ENCODE data around the gene NSF. TPM values are rescaled to one million over a fixed set of nuclear protein-coding genes. Genes with fewer than 3 reads are reported as not detected.
"Not testable (repeated sequence)": the region's sequence is repeated elsewhere in the genome, so short reads cannot be mapped to it uniquely, and the experiment has no call there.

NSF gene
- total RNA-seq (ENCODE audit: low replicate concordance): 31.9 and 43.0 TPM in 2 replicates

DNA sequence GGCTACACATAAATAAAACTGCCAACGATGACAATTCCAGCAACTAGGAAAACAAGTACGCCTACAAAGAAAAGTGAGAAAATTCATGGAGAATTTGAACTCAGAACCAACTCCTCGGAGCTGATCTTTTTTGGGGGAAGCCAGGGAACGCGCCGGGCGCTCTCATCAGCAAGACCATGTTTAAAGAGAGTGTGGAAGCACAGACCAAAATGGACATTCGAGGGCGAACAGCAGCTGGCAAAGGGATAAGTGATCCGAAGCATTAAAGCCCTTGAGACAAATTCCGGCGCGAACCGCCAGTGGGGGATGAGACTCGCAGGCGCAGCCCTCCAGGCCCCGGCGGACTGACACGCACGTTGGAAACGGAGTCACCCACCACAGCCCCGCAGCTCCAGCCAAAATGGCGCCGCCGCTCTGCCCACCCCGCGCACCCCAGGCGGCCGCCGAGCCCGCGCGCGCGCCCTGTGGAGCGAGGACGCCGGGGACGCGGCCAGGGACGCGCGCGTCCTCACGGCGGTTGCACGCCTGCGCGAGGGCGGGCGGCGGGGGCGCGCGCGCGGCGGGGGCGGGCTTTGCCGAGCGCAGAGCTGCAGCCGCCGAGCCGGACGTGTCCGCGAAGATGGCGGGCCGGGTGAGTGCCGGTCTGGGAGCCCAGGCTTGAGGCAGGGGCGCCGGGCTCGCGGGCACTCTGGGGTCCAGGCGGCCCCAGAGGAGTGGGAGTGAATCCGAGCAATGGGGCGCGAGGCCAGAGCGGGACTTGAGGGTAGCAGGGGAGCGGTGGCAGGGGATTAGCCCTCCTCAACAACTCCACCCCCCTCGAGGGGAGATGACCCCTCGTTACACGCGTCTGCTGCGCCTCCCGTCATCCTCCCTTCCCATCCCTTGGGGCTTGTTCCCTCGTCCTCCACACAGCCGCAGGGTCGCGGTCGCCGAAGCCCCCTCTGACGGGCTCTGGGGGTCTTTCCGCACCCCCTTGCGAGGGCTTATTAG, at the start of gene NSF:
Gene NSF, plus strand, starts transcription at position 513 of the 990 bp plus-strand sequence. Its CDS starts 107 bp downstream, at position 620.
- H3K27me3 Mint-ChIP-seq (ENCODE audit: insufficient read depth, low read depth); H3K4me3 ChIP-seq; H3K27me3 ChIP-seq; H3K9ac ChIP-seq; H3F3A ChIP-seq (ENCODE audit: low read depth); H3K4me3 Mint-ChIP-seq; H3K4me2 ChIP-seq; H3K27ac Mint-ChIP-seq; H3K79me2 ChIP-seq (ENCODE audit: low read depth); H3K4me1 ChIP-seq; H3K36me3 ChIP-seq; H2AFZ ChIP-seq (replicated peaks); H3K9me3 Mint-ChIP-seq; H3K9me3 ChIP-seq (ENCODE audit: low read depth); DNase-seq (ENCODE audit: low spot score); H3K27ac ChIP-seq; H3K36me3 Mint-ChIP-seq; H4K20me1 ChIP-seq (ENCODE audit: low read depth); H3K4me1 Mint-ChIP-seq: not testable (repeated sequence)

DNA sequence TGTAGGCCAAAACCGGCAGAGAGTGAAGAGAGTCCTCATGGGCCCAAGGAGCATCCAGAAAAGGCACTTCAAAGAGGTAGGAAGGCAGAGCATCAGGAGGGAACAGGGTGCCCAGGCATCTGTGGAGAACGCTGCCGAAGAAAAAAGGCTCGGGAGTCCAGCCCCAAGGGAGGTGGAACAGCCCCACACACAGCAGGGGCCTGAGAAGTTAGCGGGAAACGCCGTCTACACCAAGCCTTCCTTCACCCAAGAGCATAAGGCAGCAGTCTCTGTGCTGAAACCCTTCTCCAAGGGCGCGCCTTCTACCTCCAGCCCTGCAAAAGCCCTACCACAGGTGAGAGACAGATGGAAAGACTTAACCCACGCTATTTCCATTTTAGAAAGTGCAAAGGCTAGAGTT, 41.9 kb upstream of the NSF start:
- H4K20me1 ChIP-seq (ENCODE audit: low read depth); H3K4me3 Mint-ChIP-seq; H3K4me2 ChIP-seq; H3K4me3 ChIP-seq; H3K4me1 Mint-ChIP-seq; H3K27ac Mint-ChIP-seq; H3K27me3 ChIP-seq; H3K79me2 ChIP-seq (ENCODE audit: low read depth); H3K36me3 ChIP-seq; H3K4me1 ChIP-seq; H3K27ac ChIP-seq; H3F3A ChIP-seq (ENCODE audit: low read depth); H3K9ac ChIP-seq; H3K27me3 Mint-ChIP-seq (ENCODE audit: insufficient read depth, low read depth); H3K9me3 ChIP-seq (ENCODE audit: low read depth); H2AFZ ChIP-seq (replicated peaks); DNase-seq (ENCODE audit: low spot score); H3K9me3 Mint-ChIP-seq; H3K36me3 Mint-ChIP-seq: not testable (repeated sequence)

DNA sequence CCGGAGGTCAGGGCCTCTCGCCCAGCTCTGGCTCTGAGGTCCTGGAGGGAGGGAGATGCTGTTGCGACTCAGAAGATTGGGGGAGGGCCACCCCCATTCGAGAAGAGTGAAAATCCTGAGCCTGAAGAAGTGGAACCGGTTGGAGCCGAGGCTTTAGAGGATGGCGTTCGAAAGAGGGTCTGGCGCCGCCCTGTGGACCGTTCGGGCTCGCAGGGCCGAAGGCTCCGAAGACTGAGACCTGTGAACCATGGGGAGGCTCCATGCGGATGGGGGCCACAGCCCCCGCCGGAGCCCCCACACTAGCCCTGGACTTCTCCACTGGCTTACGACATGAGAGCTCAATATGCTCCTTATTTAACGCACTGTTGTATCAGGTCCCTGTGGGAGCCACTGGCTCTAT, 31.3 kb upstream of the NSF start:
- H3K36me3 Mint-ChIP-seq; H3K4me2 ChIP-seq; H3K4me3 ChIP-seq; H3K9ac ChIP-seq; H3K4me3 Mint-ChIP-seq; H3K27ac ChIP-seq; H3K27ac Mint-ChIP-seq; H3K9me3 ChIP-seq (ENCODE audit: low read depth); H3K36me3 ChIP-seq; H3K4me1 ChIP-seq; H3K4me1 Mint-ChIP-seq; H2AFZ ChIP-seq (replicated peaks); H3K9me3 Mint-ChIP-seq; DNase-seq (ENCODE audit: low spot score); H4K20me1 ChIP-seq (ENCODE audit: low read depth); H3F3A ChIP-seq (ENCODE audit: low read depth); H3K79me2 ChIP-seq (ENCODE audit: low read depth); H3K27me3 Mint-ChIP-seq (ENCODE audit: insufficient read depth, low read depth); H3K27me3 ChIP-seq: not testable (repeated sequence)

DNA sequence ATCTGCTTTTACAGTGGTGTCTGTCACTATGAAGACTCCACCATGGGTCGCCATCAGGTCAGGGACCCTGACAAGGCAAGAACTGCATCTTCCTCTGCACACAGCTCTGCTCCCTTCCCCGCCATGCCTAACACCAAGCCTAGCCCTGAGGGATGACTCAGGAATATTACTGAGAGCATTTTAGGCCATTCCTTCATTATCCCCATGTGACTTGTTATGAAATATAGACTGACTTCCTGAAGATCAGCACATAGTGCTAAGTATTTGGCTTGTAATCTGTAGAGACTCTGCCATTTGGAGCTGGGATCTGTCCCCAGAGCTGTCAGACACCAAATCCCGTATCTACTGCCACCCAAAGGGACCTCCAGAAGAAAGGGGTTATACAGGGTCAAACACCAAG, 30.4 kb upstream of the NSF start:
- H3K36me3 ChIP-seq; H3K9me3 ChIP-seq (ENCODE audit: low read depth); H3K4me1 ChIP-seq; H3K27me3 Mint-ChIP-seq (ENCODE audit: insufficient read depth, low read depth); H3K4me3 ChIP-seq; H3K4me3 Mint-ChIP-seq; H3K4me1 Mint-ChIP-seq; H2AFZ ChIP-seq (replicated peaks); H3K9ac ChIP-seq; H3K9me3 Mint-ChIP-seq; H3K36me3 Mint-ChIP-seq; H3K79me2 ChIP-seq (ENCODE audit: low read depth); H3K27ac ChIP-seq; H3K27me3 ChIP-seq; H4K20me1 ChIP-seq (ENCODE audit: low read depth); H3F3A ChIP-seq (ENCODE audit: low read depth); H3K4me2 ChIP-seq; H3K27ac Mint-ChIP-seq; DNase-seq (ENCODE audit: low spot score): not testable (repeated sequence)

DNA sequence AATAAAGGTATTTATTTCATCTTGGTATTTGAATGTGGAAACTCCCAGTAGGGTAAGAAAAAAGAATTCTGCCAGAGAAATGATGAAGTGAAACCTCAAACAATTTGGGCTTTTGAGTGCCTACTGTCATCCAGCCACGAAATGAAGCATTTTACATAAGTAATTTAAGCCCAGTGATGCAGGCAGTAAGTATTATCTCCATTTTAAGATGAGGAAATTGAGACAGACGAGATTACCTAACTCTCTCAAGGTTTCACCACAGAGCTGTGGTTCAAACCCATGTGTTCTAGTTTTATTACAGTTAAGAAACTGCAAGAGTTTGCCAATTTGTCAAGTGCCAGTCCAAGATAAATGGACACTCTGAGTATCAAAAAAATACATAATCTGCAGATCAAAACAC, 24.2 kb upstream of the NSF start:
- H3K4me3 Mint-ChIP-seq; H3F3A ChIP-seq (ENCODE audit: low read depth); DNase-seq (ENCODE audit: low spot score); H3K9me3 Mint-ChIP-seq; H2AFZ ChIP-seq (replicated peaks); H3K9me3 ChIP-seq (ENCODE audit: low read depth); H3K36me3 ChIP-seq; H3K4me3 ChIP-seq; H3K4me1 ChIP-seq; H3K9ac ChIP-seq; H3K27ac Mint-ChIP-seq; H3K79me2 ChIP-seq (ENCODE audit: low read depth); H4K20me1 ChIP-seq (ENCODE audit: low read depth); H3K4me1 Mint-ChIP-seq; H3K36me3 Mint-ChIP-seq; H3K4me2 ChIP-seq; H3K27ac ChIP-seq; H3K27me3 Mint-ChIP-seq (ENCODE audit: insufficient read depth, low read depth); H3K27me3 ChIP-seq: not testable (repeated sequence)

DNA sequence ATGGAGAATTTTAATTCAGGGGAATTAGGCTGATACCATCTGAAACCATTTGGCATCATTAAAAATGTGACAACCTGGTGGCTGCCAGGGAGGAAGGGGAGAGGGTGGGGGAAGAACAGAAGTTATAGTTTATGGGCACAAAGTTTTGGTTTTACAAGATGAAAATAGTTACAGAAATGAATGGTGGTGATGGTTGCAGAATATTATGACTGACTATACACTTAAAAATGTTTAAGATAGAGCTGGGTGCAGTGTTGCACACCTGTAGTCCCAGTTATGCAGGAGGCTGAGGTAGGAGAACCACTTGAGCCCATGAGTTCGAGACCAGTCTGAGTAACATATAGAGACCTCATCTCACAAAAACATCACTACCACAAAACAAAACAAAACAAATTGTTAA, 23.5 kb upstream of the NSF start:
- H3K4me1 ChIP-seq; H3K27ac Mint-ChIP-seq; H3K27ac ChIP-seq; H2AFZ ChIP-seq (replicated peaks); H3K4me3 ChIP-seq; DNase-seq (ENCODE audit: low spot score); H3K9ac ChIP-seq; H3K9me3 ChIP-seq (ENCODE audit: low read depth); H3K9me3 Mint-ChIP-seq; H3K36me3 ChIP-seq; H3K4me1 Mint-ChIP-seq; H3K4me3 Mint-ChIP-seq; H3K27me3 Mint-ChIP-seq (ENCODE audit: insufficient read depth, low read depth); H3K4me2 ChIP-seq; H3F3A ChIP-seq (ENCODE audit: low read depth); H4K20me1 ChIP-seq (ENCODE audit: low read depth); H3K36me3 Mint-ChIP-seq; H3K27me3 ChIP-seq; H3K79me2 ChIP-seq (ENCODE audit: low read depth): not testable (repeated sequence)

DNA sequence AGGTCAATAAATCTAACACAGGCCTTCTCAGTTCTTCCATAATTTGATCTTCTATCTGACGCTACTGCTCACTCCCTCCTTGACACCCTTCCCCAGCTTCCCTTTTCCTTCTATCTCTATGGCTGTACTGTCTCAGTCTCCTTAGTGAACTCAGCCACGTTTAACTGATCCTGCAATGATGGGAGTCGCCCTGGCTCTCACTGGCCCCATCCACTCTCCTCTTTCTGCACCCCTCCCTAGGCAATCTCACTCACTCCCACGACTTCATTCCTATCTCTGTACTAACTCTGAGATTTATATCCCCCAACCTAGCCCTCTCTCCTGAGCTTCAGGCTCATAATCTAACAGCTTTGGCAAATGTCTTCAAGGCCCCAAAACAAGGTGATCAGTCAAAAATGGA, 18.7 kb upstream of the NSF start:
- H3K4me3 Mint-ChIP-seq; H3K79me2 ChIP-seq (ENCODE audit: low read depth); H3F3A ChIP-seq (ENCODE audit: low read depth); H2AFZ ChIP-seq (replicated peaks); H4K20me1 ChIP-seq (ENCODE audit: low read depth); H3K27ac ChIP-seq; H3K4me1 Mint-ChIP-seq; H3K36me3 ChIP-seq; H3K27me3 ChIP-seq; H3K27ac Mint-ChIP-seq; H3K4me3 ChIP-seq; DNase-seq (ENCODE audit: low spot score); H3K9me3 Mint-ChIP-seq; H3K36me3 Mint-ChIP-seq; H3K4me2 ChIP-seq; H3K27me3 Mint-ChIP-seq (ENCODE audit: insufficient read depth, low read depth); H3K9me3 ChIP-seq (ENCODE audit: low read depth); H3K4me1 ChIP-seq; H3K9ac ChIP-seq: not testable (repeated sequence)

Measured in neural progenitor cell (in vitro differentiated cells).